GM12874 (cell line): ENCODE measurements around the gene POSTN.

Experiments used
- TF ChIP-seq, protein P1 (sequence below): IDR thresholded peaks from 2 replicates; pipeline ENCODE4 v1.5.1; 2011; ENCODE audit warnings: low read depth, mild to moderate bottlenecking, control low read depth, low read length, moderate library complexity; ENCODE audit not compliant: insufficient read depth

The POSTN gene

DNA sequence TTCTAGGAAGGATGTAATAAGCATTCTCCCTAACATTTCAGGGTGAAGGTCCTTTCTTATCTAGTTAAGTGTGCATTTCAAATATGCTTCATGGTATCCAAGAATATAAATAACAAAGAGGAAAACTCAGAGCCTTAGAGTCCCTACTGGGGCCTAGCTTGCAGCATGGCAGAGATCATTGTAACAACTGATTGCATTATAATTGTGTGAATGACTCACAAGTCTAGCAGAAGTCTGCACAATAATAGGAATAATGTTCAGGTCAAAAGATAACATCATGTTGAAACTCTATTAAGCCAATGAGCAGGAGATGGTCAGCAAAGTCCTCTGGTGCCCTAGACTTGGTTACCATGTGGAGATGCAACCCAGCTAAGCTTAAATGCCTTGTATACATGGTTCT is 3.4 kb downstream of the POSTN start:
- TF ChIP-seq, protein P1, sequence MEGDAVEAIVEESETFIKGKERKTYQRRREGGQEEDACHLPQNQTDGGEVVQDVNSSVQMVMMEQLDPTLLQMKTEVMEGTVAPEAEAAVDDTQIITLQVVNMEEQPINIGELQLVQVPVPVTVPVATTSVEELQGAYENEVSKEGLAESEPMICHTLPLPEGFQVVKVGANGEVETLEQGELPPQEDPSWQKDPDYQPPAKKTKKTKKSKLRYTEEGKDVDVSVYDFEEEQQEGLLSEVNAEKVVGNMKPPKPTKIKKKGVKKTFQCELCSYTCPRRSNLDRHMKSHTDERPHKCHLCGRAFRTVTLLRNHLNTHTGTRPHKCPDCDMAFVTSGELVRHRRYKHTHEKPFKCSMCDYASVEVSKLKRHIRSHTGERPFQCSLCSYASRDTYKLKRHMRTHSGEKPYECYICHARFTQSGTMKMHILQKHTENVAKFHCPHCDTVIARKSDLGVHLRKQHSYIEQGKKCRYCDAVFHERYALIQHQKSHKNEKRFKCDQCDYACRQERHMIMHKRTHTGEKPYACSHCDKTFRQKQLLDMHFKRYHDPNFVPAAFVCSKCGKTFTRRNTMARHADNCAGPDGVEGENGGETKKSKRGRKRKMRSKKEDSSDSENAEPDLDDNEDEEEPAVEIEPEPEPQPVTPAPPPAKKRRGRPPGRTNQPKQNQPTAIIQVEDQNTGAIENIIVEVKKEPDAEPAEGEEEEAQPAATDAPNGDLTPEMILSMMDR, result no peak

DNA sequence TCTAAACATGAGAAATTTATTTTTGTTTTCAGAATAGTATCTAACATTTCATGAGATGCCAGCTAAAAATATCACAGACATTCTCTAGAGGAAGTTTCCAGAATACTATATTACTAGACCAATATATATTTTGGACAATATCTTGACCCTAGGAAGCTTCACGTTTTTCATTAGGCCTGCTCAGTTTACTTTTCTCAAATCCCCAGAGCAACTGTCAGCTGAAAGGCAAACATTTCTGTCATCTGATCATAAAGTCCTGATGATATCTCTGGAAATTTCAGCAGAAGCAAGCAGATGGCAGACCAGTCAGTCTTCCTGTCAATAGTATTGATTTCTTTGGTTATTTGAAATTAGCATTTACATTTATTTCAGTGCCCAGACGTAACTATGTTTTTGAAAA is 4.0 kb downstream of the POSTN start:
- TF ChIP-seq, protein P1, result no peak

- TF ChIP-seq, protein P1, result no peak
Observed at GRCh38 chr13:37587236-37587635, 11.3 kb downstream of the POSTN start.

GRCh38 chr13:37586164-37586563 is 12.4 kb downstream of the POSTN start:
- TF ChIP-seq, protein P1, result no peak

DNA sequence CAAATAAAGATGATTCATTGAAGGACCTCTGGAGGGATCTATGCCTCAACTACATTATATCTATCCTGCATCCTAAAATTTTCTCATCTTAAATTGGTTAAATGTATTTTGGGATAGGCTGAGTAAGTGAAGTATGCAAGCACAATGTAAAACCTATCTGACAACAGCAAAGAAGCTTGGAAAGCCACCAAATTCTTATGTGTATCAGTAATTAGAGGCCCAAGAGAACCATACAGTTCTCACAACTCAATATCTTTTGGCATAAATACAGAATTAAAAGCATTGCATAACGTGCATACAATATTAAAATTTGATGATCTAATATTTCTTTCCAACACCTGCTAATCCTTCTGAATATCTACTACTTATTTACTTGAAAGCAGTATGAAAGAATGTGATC is 13.0 kb downstream of the POSTN start:
- TF ChIP-seq, protein P1, result no peak

DNA sequence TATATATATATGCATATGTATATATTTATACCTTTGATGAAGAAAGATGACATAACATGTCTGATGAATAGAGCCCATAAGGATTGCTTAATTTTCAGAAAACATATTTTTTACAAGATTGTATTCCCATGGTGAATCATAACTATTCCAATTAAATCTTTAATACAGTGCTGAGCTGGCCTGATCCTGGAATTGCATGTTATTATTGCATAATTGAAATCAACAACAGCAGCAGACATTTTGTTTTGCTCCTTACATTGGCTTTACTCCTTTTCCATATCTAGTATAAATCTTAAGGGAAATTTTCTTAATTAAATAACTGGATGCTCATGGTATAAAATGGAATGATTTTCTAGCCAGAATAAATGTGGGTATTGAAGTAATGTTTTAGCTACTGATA is 22.0 kb downstream of the POSTN start:
- TF ChIP-seq, protein P1, result no peak

DNA sequence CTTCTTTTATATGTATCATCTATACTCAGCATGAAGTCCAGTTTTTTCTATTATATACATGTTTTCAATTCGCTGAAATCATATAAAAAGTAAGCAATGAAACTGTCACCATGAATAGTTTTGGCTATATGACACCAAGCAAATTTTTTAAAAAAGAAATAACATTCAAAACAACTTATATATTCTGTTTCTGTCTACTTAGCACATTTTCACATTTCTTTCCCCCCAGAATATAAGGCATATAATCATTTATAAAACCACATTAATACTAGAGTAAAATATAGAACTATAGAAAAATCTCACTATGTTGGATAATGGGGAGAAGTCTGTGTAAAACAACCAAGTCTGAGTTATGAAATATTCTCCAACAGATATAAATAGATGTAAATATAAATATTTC is 33.1 kb downstream of the POSTN start:
- TF ChIP-seq, protein P1, result no peak

- TF ChIP-seq, protein P1, result no peak
Observed at GRCh38 chr13:37561031-37561430, 37.5 kb downstream of the POSTN start.
